ENCODE measurements around the gene FLT3.

DNA sequence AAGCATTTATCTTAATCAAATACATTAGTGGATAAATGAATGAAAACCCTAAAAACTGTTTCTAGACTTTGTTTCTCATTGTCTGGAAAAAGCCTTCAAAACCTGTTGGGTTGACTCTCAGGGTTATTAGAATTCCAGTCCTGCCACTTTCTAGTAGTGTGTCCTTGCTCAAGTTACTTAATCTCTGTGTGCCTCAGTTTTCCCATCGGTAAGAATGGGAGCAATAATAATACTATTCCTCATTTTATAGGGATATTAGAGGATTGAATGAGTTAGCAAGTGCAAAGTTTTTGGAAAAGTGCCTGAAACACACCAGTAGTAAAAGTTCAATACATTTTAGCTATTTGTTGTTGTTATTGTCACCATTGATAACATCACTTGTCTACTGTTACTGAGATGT is 114.8 kb downstream of the FLT3 start:
- TF ChIP-seq, protein P1, sequence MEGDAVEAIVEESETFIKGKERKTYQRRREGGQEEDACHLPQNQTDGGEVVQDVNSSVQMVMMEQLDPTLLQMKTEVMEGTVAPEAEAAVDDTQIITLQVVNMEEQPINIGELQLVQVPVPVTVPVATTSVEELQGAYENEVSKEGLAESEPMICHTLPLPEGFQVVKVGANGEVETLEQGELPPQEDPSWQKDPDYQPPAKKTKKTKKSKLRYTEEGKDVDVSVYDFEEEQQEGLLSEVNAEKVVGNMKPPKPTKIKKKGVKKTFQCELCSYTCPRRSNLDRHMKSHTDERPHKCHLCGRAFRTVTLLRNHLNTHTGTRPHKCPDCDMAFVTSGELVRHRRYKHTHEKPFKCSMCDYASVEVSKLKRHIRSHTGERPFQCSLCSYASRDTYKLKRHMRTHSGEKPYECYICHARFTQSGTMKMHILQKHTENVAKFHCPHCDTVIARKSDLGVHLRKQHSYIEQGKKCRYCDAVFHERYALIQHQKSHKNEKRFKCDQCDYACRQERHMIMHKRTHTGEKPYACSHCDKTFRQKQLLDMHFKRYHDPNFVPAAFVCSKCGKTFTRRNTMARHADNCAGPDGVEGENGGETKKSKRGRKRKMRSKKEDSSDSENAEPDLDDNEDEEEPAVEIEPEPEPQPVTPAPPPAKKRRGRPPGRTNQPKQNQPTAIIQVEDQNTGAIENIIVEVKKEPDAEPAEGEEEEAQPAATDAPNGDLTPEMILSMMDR (IDR thresholded peaks at IDR 0.05; ENCODE audit: insufficient read depth, low read length) = no peak
- TF ChIP-seq POLR2AphosphoS5 (IDR thresholded peaks at IDR 0.05; ENCODE audit: low read depth) = no peak
- no peak for TF ChIP-seq GABPA (IDR thresholded peaks at IDR 0.05; ENCODE audit: low read depth)
- TF ChIP-seq, protein P2, sequence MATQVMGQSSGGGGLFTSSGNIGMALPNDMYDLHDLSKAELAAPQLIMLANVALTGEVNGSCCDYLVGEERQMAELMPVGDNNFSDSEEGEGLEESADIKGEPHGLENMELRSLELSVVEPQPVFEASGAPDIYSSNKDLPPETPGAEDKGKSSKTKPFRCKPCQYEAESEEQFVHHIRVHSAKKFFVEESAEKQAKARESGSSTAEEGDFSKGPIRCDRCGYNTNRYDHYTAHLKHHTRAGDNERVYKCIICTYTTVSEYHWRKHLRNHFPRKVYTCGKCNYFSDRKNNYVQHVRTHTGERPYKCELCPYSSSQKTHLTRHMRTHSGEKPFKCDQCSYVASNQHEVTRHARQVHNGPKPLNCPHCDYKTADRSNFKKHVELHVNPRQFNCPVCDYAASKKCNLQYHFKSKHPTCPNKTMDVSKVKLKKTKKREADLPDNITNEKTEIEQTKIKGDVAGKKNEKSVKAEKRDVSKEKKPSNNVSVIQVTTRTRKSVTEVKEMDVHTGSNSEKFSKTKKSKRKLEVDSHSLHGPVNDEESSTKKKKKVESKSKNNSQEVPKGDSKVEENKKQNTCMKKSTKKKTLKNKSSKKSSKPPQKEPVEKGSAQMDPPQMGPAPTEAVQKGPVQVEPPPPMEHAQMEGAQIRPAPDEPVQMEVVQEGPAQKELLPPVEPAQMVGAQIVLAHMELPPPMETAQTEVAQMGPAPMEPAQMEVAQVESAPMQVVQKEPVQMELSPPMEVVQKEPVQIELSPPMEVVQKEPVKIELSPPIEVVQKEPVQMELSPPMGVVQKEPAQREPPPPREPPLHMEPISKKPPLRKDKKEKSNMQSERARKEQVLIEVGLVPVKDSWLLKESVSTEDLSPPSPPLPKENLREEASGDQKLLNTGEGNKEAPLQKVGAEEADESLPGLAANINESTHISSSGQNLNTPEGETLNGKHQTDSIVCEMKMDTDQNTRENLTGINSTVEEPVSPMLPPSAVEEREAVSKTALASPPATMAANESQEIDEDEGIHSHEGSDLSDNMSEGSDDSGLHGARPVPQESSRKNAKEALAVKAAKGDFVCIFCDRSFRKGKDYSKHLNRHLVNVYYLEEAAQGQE (IDR thresholded peaks at IDR 0.05; ENCODE audit: insufficient replicate concordance, low read depth) = no peak
- no peak for TF ChIP-seq SPI1 (IDR thresholded peaks at IDR 0.05; ENCODE audit: borderline replicate concordance, low read depth)

All from HL-60 (cell line).